Measurements from ENCODE around the gene LRTM2. TPM values are rescaled to one million over a fixed set of nuclear protein-coding genes. Genes with fewer than 3 reads are reported as not detected.
"Not testable (repeated sequence)": the region's sequence is repeated elsewhere in the genome, so short reads cannot be mapped to it uniquely, and the experiment has no call there.

LRTM2 gene
- total RNA-seq, 4 donors from 2014 or later, result 0.26 TPM; not detected in 3

GRCh38 chr12:1815108-1815507, 5.3 kb upstream of the LRTM2 start:
- Histone ChIP-seq H3K27ac (no peak overlapping the region), H3K4me3 (no peak overlapping the region), H3K4me1 (peaks cover 6% of the 10 kb centered on the region), H3K9me3 (no peaks in the 10 kb centered on the region), H3K36me3 (no peaks in the 10 kb centered on the region), H3K27me3 (peaks cover 32% of the 10 kb centered on the region)
- DNase-seq (ENCODE audit: low spot score in 2 of 2), result no peak
- 88% methylated on average over 3 of the region's 3 CpGs for WGBS
- TF ChIP-seq EP300 (IDR thresholded peaks at IDR 0.05), result no peak
- TF ChIP-seq POLR2A (IDR thresholded peaks at IDR 0.05), result no peak
- TF ChIP-seq POLR2AphosphoS5 (IDR thresholded peaks at IDR 0.05), result no peak
- TF ChIP-seq CTCF (IDR thresholded peaks at IDR 0.05), result no peak

GRCh38 chr12:1815814-1816729, 4.3 kb upstream of the LRTM2 start:
- TF ChIP-seq POLR2A (IDR thresholded peaks at IDR 0.05), result no peak
- TF ChIP-seq EP300 (IDR thresholded peaks at IDR 0.05), result no peak
- no peak for TF ChIP-seq CTCF (IDR thresholded peaks at IDR 0.05)
- TF ChIP-seq POLR2AphosphoS5 (IDR thresholded peaks at IDR 0.05), result no peak
- DNase-seq (ENCODE audit: low spot score in 2 of 2), result no peak

GRCh38 chr12:1816730-1817348, 3.5 kb upstream of the LRTM2 start:
- Histone ChIP-seq H3K36me3 (no peaks in the 10 kb centered on the region), H3K9me3 (no peaks in the 10 kb centered on the region), H3K4me3 (no peak overlapping the region), H3K27ac (no peak overlapping the region), H3K27me3 (peaks cover 50% of the 10 kb centered on the region), H3K4me1 (peaks cover 6% of the 10 kb centered on the region)
- TF ChIP-seq POLR2A (IDR thresholded peaks at IDR 0.05), result no peak
- TF ChIP-seq POLR2AphosphoS5 (IDR thresholded peaks at IDR 0.05), result no peak
- TF ChIP-seq CTCF (IDR thresholded peaks at IDR 0.05), result no peak
- no peak for TF ChIP-seq EP300 (IDR thresholded peaks at IDR 0.05)
- no peak for DNase-seq (ENCODE audit: low spot score in 2 of 2)
- WGBS, result 92% methylated on average over 9 of the region's 9 CpGs

More at GRCh38 chr12:1815814-1816729, 4.3 kb upstream of the LRTM2 start:
- WGBS, result 67% methylated on average over 21 of the region's 21 CpGs
- no peaks in the 10 kb centered on the region for H3K36me3 ChIP-seq
- peaks cover 6% of the 10 kb centered on the region for H3K4me1 ChIP-seq
- no peak overlapping the region for H3K27ac ChIP-seq
- H3K27me3 ChIP-seq, result peaks cover 42% of the 10 kb centered on the region
- H3K9me3 ChIP-seq, result no peaks in the 10 kb centered on the region
- H3K4me3 ChIP-seq, result no peak overlapping the region

GRCh38 chr12:1817928-1818327, 2.4 kb upstream of the LRTM2 start:
- H3K36me3 ChIP-seq; H3K9me3 ChIP-seq; H3K4me1 ChIP-seq; H3K4me3 ChIP-seq; DNase-seq (ENCODE audit: low spot score in 2 of 2); H3K27ac ChIP-seq: not testable (repeated sequence)
- H3K27me3 ChIP-seq, result peaks cover 60% of the 10 kb centered on the region
- 85% methylated on average over 25 of the region's 28 CpGs for WGBS

GRCh38 chr12:1819050-1819449, 1.3 kb upstream of the LRTM2 start:
- H3K27me3 ChIP-seq, result peaks cover 64% of the 10 kb centered on the region

More at GRCh38 chr12:1819050-1819449, 1.3 kb upstream of the LRTM2 start:
- no peaks in the 10 kb centered on the region for H3K4me1 ChIP-seq
- H3K4me3 ChIP-seq, result no peak overlapping the region
- TF ChIP-seq POLR2AphosphoS5 (IDR thresholded peaks at IDR 0.05), result no peak
- no peak for TF ChIP-seq POLR2A (IDR thresholded peaks at IDR 0.05)
- TF ChIP-seq CTCF (IDR thresholded peaks at IDR 0.05), result no peak
- no peak for TF ChIP-seq EP300 (IDR thresholded peaks at IDR 0.05)
- 66% methylated on average over 9 of the region's 9 CpGs for WGBS
- no peak overlapping the region for H3K27ac ChIP-seq
- no peaks in the 10 kb centered on the region for H3K9me3 ChIP-seq
- DNase-seq (ENCODE audit: low spot score in 2 of 2), result no peak
- H3K36me3 ChIP-seq, result no peaks in the 10 kb centered on the region
